Endothelial cell of umbilical vein (primary cell): ENCODE measurements around the gene LRRC17.
"Not testable (repeated sequence)": the region's sequence is repeated elsewhere in the genome, so short reads cannot be mapped to it uniquely, and the experiment has no call there.

Experiments used
- CTCF ChIP-seq, 2 donors: IDR thresholded peaks; 1 replicate in 1 of 2; 2 replicates in 1 of 2; pipeline ENCODE4 v1.5.1; 2011; ENCODE audit warnings: low read length in 2 of 2, mild to moderate bottlenecking in 2 of 2, moderate library complexity in 2 of 2, control low read depth in 1 of 2, inconsistent platforms in 1 of 2, low read depth in 1 of 2; ENCODE audit not compliant: insufficient read depth in 1 of 2; ENCODE audit errors: extremely low read depth in 1 of 2
- EZH2 ChIP-seq: IDR thresholded peaks from 2 replicates; pipeline ENCODE4 v1.6.1; 2012; ENCODE audit warnings: borderline replicate concordance, low read depth, mild to moderate bottlenecking, moderate library complexity, low read length, inconsistent platforms; ENCODE audit not compliant: severe bottlenecking
- POLR2A ChIP-seq: IDR thresholded peaks from 2 replicates; pipeline ENCODE4 v1.6.1; 2012; ENCODE audit warnings: low read depth, mild to moderate bottlenecking, control low read depth, low read length
- POLR2AphosphoS5 ChIP-seq: IDR thresholded peaks from 2 replicates; pipeline ENCODE4 v1.6.1; 2012; ENCODE audit warnings: low read depth, mild to moderate bottlenecking, control low read depth, low read length, moderate library complexity; ENCODE audit not compliant: insufficient read depth

- not testable (repeated sequence) for TF ChIP-seq POLR2A; CTCF (IDR thresholded peaks at IDR 0.05; ENCODE audit: extremely low read depth in 1 of 2, insufficient read depth in 1 of 2, low read depth in 1 of 2, low read length in 2 of 2); EZH2; POLR2AphosphoS5
Measured at GRCh38 chr7:102902052-102902451, 10.7 kb upstream of the LRRC17 start.
